HG03025 (cell line): ENCODE data around the gene ASH1L.
"Not testable (repeated sequence)": the region's sequence is repeated elsewhere in the genome, so short reads cannot be mapped to it uniquely, and the experiment has no call there.

Experiments
- ATAC-seq: cut with Tn5 transposase; IDR thresholded peaks from one replicate; pipeline ENCODE4 v1.9.1; 2021; ENCODE audit warnings: mild to moderate bottlenecking, moderate library complexity; ENCODE audit not compliant: unreplicated experiment, low FRiP score

The ASH1L gene

DNA sequence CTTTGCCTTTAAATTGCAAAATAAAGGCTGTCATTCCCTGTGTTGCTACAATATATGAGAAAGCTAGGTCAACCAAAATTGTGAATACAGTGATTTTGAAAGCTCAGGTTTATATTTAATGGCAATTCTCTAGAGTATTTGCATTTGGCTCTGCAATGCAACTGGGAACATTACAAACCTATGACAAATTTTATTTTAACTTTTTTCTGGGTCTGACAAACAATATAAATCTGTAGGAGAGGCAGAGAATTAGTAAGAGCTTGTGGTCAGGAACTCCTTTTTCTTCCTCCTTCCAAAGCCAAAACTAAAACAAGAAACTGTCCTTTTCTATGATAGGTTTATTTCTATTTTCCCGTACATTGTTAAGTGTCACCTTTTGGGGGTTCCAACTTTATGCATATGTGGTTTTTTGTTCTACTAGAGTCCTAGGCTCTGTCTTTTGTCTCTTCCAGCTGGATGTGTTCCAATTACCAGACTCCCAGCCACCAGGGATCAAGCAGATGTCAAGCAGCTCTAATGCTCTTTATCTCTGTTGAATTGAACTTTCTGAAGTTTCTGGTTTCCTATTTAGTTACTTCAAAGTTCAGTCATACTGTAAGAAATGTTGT lies 106.9 kb downstream of the ASH1L start:
- no peak for ATAC-seq

DNA sequence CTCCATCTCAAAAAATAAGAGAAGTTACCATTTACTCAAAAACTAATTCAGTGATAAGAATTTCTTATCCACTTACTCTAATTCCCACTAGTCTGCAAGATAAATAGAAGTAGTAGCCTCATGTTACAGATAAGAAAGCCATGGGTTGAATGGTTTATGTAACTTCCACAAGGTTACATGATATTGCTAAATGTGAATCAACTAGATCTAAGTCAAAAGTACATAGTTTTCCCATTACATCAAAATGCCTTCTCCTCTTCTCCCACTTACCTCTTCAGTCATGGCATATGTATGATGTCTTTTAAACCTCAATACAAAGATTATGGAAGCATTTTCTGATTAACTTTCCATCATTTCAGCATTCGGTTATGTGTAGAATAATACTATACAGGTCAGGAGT lies 108.5 kb downstream of the ASH1L start:
- ATAC-seq = no peak

DNA sequence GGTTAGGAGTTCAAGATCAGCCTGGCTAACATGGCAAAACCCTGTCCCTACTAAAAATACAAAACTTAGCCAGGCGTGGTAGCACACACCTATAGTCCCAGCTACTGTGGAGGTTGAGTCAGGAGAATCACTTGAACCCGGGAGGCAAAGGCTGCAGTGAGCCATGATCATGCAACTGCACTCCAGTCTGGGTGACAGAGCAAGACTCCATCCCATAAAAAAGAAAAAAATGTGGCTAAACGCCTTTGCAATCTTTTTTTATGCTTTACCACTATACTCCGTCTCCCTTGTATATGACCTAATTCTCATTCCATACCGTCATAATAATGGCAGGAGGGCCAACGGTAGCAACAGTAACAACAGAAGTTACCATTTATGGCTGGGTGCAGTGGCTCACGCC lies 109.5 kb downstream of the ASH1L start:
- no peak for ATAC-seq

DNA sequence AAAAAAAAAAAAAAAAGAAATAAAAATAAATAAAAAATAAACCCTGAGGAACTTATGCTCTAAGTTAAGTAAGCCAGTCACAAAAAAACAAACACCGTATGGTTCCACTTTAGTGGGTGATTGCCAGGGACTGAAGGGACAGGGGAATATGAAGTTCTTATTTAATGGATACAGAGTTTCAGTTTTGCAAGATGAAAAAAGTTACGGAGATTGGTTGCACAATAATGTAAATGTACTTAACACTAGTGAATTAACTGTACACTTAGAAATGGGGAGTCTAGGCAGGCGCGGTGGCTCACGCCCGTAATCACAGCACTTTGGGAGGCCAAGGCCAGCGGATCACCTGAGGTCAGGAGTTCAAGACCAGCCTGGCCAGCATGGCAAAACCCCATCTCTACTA lies 111.4 kb downstream of the ASH1L start:
- no peak for ATAC-seq

DNA sequence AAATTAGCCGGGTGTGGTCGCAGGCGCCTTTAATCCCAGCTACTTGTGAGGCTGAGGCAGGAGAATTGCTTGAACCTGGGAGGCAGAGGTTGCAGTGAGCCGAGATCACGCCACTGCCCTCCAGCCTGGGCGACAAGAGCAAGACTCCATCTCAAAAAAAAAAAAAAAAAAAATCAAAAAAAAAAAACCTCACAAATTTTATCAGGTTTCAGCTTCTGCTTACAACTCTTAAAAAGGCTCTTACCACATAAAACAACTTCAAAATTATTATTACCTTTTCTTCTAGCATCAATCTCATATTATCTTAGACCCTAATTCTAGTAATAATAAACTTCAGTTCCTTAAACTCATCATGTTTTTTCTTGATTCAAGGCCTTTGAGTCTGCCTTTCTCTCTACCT lies 120.2 kb downstream of the ASH1L start:
- ATAC-seq = not testable (repeated sequence)

- no peak for ATAC-seq
These were observed 125.2 kb downstream of the ASH1L start for GRCh38 chr1:155437405-155437804.

GRCh38 chr1:155433831-155434389 lies 128.7 kb downstream of the ASH1L start:
- ATAC-seq = not testable (repeated sequence)

GRCh38 chr1:155433128-155433830 lies 129.3 kb downstream of the ASH1L start:
- ATAC-seq = not testable (repeated sequence)

DNA sequence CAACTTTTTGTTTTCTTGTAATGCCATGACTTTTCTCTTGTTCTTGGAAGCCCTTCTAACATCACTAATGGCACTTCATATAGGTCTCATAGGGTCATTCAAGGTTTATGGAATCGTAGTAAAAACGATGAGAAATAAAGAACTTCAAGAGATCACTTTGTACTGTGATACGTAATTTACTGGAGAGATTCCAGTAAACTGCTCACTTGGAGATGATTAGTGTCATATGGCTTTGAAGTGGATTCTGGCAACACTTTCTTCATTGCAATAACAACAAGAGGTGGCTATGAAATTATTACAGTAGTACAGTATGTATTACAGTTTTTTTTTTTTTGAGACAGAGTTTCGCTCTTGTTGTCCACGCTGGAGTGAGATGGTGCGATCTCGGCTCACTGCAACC lies 138.5 kb downstream of the ASH1L start:
- ATAC-seq = no peak

GRCh38 chr1:155420788-155421187 lies 141.8 kb downstream of the ASH1L start:
- ATAC-seq = no peak

DNA sequence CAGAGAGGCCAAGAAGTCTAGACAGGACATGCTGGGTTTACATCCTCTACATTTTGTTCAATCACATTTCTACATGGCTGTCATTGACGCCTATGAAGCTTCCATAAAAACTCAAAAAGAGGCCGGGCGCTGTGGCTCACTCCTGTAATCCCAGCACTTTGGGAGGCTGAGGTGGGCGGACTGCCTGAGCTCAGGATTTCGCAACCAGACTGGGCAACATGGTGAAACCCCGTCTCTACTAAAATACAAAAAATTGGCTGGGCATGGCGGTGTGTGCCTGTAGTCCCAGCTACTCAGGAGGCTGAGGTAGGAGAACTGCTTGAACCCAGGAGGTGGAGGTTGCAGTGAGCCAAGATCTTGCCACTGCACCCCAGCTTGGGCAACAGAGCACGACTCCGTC lies 150.8 kb downstream of the ASH1L start:
- ATAC-seq = not testable (repeated sequence)

GRCh38 chr1:155410931-155411330 lies 151.7 kb downstream of the ASH1L start:
- no peak for ATAC-seq

DNA sequence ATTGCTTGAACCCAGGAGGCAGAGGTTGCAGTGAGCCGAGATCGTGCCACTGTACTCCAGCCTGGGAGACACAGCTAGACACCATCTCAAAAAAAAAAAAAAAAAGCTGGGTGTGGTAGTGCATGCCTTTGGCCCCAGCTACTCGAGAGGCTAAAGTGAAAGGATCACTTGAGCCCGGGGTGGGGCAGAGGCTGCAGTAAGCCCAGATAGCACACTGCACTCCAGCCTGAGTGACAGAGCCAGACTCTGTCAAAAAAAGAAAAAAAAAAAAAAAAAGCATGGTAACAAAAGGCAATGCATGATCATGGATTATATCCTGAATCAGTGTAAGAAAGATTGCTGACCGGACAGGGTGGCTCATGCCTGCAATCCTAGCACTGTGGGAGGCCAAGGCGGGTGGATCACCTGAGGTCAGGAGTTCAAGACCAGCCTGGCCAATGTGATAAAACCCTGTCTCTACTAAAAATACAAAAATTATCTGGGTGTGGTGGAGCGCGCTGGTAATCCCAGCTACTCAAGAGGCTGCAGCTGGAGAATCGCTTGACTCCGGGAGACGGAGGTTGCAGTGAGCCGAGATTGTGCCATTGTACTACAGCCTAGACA lies 165.6 kb downstream of the ASH1L start:
- no peak for ATAC-seq

- no peak for ATAC-seq
These were observed 169.6 kb downstream of the ASH1L start for GRCh38 chr1:155392898-155393411.

DNA sequence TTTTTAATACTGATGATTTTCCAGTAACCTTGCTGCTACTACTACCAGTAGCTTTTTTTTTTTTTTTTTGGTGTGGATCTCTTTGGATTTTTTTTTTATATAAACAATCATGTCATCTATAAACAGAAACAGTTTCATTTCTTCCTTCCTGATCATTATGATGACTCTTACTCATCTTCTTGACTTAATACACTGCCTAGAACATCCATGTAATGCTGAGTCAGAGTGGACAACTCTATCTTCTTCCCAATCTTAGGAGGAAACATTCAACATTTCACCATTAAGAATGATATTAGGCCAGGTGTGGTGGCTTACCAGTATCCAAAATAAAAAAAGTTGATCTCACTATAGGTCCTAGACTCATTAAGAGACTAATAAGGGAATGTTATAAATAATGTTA lies 172.8 kb downstream of the ASH1L start:
- ATAC-seq = no peak

GRCh38 chr1:155385836-155386235 lies 176.8 kb downstream of the ASH1L start:
- not testable (repeated sequence) for ATAC-seq

DNA sequence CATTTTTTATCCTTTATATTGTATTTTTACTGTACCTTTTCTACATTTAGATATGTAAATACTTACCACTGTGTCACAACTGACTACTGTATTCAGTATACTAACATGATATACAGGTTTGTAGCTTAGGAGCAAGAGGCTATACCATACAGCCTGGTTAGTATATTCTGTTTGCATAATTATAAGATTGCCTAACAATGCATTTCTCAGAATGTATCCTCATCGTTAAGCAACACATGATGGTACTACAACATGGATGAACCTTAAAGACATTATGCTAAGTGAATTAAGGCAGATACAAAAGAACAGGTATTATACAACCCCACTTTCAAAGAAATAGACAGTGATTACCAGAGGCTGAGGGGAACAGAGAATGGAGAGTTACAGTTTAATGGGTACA lies 179.2 kb downstream of the ASH1L start:
- no peak for ATAC-seq

DNA sequence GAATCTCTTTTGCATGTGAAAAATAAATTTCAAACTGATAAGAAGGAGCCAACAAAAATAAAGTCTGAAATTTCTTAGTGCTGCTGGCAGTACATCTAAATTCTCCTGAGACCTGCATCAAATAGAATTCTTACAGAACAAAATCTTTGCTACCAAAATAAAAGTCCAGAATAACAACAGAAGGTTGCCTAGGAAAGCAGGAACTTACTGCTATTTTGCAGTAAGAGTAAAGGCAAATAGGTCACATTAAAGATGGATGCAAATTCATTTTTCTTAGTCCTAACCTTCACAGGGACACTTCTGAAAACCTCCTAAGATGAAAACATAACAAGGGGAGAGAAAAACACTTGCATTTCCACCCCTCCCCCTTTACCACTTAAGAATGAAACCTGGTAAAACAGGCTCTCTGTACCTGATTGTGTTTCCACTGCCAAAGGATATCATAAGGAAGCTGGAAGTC lies 182.9 kb downstream of the ASH1L start:
- ATAC-seq = no peak

GRCh38 chr1:155379180-155379579 lies 183.4 kb downstream of the ASH1L start:
- ATAC-seq = no peak

DNA sequence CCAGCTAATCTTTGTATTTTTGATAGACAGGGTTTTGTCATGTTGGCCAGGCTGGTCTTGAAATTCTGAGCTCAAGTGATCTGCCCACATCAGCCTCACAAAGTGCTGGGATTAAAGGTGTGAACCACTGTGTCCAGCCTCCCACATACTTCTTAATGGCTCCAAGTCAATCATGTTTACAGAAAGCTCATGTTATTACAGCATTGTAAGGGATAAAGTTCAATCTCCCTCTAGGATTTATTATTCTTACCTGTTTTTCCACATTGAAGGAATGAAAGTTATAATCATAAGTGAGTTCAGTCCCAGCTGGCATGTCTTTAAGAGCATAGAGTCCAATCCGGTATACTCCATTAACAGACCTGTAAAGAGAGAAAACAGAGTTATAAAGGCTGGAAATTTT lies 202.6 kb downstream of the ASH1L start:
- ATAC-seq = no peak

- no peak for ATAC-seq
These were observed 210.0 kb downstream of the ASH1L start for GRCh38 chr1:155352631-155353030.
